ENCODE results near the gene ARHGAP45.

The ARHGAP45 gene

GRCh38 chr19:1122021-1122971 is 55.3 kb downstream of the ARHGAP45 start:
- DNase-seq = no peak
- H3K27me3 ChIP-seq = no peaks in the 10 kb centered on the region
- TF ChIP-seq, protein P1, sequence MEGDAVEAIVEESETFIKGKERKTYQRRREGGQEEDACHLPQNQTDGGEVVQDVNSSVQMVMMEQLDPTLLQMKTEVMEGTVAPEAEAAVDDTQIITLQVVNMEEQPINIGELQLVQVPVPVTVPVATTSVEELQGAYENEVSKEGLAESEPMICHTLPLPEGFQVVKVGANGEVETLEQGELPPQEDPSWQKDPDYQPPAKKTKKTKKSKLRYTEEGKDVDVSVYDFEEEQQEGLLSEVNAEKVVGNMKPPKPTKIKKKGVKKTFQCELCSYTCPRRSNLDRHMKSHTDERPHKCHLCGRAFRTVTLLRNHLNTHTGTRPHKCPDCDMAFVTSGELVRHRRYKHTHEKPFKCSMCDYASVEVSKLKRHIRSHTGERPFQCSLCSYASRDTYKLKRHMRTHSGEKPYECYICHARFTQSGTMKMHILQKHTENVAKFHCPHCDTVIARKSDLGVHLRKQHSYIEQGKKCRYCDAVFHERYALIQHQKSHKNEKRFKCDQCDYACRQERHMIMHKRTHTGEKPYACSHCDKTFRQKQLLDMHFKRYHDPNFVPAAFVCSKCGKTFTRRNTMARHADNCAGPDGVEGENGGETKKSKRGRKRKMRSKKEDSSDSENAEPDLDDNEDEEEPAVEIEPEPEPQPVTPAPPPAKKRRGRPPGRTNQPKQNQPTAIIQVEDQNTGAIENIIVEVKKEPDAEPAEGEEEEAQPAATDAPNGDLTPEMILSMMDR (IDR thresholded peaks at IDR 0.05; ENCODE audit: low read depth, low read length) = no peak
- no peaks in the 10 kb centered on the region for H3K4me1 ChIP-seq
- no peaks in the 10 kb centered on the region for H3K9me3 ChIP-seq
- H3K36me3 ChIP-seq = peaks cover 48% of the 10 kb centered on the region
- no peak overlapping the region for H3K4me3 ChIP-seq (ENCODE audit: low read depth, low read length)

- TF ChIP-seq, protein P1 (IDR thresholded peaks at IDR 0.05; ENCODE audit: low read depth, low read length) = no peak
- Histone ChIP-seq H3K36me3 (peaks cover 46% of the 10 kb centered on the region), H3K27me3 (no peaks in the 10 kb centered on the region), H3K9me3 (no peaks in the 10 kb centered on the region), H3K4me3 (ENCODE audit: low read depth, low read length) (no peak overlapping the region), H3K4me1 (no peaks in the 10 kb centered on the region)
- DNase-seq = peak; percentile 87
Measured at GRCh38 chr19:1122972-1123363, 56.0 kb downstream of the ARHGAP45 start.

GRCh38 chr19:1123381-1123780 is 56.4 kb downstream of the ARHGAP45 start:
- TF ChIP-seq, protein P1 (IDR thresholded peaks at IDR 0.05; ENCODE audit: low read depth, low read length) = no peak
- H3K36me3 ChIP-seq = peaks cover 46% of the 10 kb centered on the region

GRCh38 chr19:1123885-1124677 is 57.1 kb downstream of the ARHGAP45 start:
- H3K4me1 ChIP-seq = no peaks in the 10 kb centered on the region
- H3K27me3 ChIP-seq = no peaks in the 10 kb centered on the region
- peaks cover 46% of the 10 kb centered on the region for H3K36me3 ChIP-seq
- no peak for DNase-seq
- no peaks in the 10 kb centered on the region for H3K9me3 ChIP-seq
- TF ChIP-seq, protein P1 (IDR thresholded peaks at IDR 0.05; ENCODE audit: low read depth, low read length) = no peak
- H3K4me3 ChIP-seq (ENCODE audit: low read depth, low read length) = no peak overlapping the region

More at GRCh38 chr19:1123381-1123780, 56.4 kb downstream of the ARHGAP45 start:
- no peaks in the 10 kb centered on the region for H3K4me1 ChIP-seq
- DNase-seq = no peak
- no peak overlapping the region for H3K4me3 ChIP-seq (ENCODE audit: low read depth, low read length)
- H3K9me3 ChIP-seq = no peaks in the 10 kb centered on the region
- no peaks in the 10 kb centered on the region for H3K27me3 ChIP-seq

DNA sequence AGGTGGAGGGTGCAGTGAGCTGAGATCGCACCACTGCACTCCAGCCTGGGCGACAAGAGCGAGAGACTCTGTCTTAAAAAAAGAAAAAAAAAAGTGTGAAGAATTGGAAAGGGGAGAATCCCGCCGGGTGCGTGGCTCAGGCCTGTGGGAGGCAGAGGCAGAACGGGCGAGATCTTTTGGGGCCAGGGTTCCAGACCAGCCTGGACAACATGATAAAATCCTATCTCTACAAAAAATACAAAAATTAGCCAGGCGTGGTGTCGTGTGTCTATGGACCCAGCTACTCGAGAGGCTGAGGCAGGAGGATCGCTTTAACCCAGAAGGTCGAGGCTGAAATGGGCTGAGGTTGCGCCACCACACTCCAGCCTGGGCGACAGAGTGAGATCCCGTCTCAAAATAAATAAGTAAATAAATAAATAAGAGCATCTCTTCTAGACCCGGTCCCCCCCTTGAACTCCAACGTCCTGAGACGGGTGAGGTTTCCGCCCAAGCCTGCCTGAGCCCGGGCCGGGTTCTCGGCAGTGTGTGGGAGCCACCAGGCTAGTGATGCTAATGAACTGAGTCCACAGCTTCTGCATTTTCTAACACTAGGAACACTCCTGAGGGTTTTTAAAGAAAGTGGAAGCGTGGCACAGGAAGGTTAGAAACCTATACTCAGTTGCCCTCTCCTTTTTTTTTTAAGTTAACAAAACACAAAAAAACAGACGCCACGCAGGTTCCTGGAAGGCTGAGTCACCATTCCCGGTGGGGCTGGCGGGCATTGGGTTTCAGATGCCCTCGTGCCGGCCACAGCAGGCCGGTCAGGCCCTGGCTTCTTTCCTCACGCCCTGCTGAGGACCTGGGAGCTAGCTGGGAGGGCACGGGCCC is 58.9 kb downstream of the ARHGAP45 start:
- H3K4me3 ChIP-seq (ENCODE audit: low read depth, low read length) = no peak overlapping the region
- TF ChIP-seq, protein P1 (IDR thresholded peaks at IDR 0.05; ENCODE audit: low read depth, low read length) = no peak
- H3K4me1 ChIP-seq = no peaks in the 10 kb centered on the region
- H3K36me3 ChIP-seq = peaks cover 36% of the 10 kb centered on the region
- no peaks in the 10 kb centered on the region for H3K27me3 ChIP-seq
- no peak for DNase-seq
- no peaks in the 10 kb centered on the region for H3K9me3 ChIP-seq

All from BE2C (cell line).